ENCODE measurements around the gene RNF39. TPM values are rescaled to one million over a fixed set of nuclear protein-coding genes. Genes with fewer than 3 reads are reported as not detected.

Gene RNF39
- total and polyA plus RNA-seq, 2 of the 13 experiments (the other 11 are each of a cell fraction or from before 2014, with no cell fraction given): 0.13 to 1.8 TPM

- TF ChIP-seq ZNF646 (CRISPR knock-in tag; IDR thresholded peaks at IDR 0.05): 0 out of 2 replicates have a peak, but pooled peaks have one; percentile 19
- TF ChIP-seq SRY (CRISPR knock-in tag; IDR thresholded peaks at IDR 0.05): peak; percentile 85
- no peak for TF ChIP-seq KLF6 (CRISPR knock-in tag; IDR thresholded peaks at IDR 0.05)
- TF ChIP-seq SOX6 (IDR thresholded peaks at IDR 0.05): no peak
- TF ChIP-seq SOX6 (CRISPR knock-in tag; IDR thresholded peaks at IDR 0.05): peak; percentile 52; the same call in 1 of the 2 replicates
- peak; percentile 71 for TF ChIP-seq MAX (IDR thresholded peaks at IDR 0.05)
- TF ChIP-seq TP53 (CRISPR knock-in tag; conservative IDR thresholded peaks at IDR 0.05): 0 out of 2 replicates have a peak, but pooled peaks have one; percentile 52
- no peak; the same call in 1 of the 2 replicates for TF ChIP-seq ZNF317 (CRISPR knock-in tag; IDR thresholded peaks at IDR 0.05)
- no peak for TF ChIP-seq CEBPB (IDR thresholded peaks at IDR 0.05; ENCODE audit: borderline replicate concordance, low read depth, low read length)
- TF ChIP-seq ZNF615 (CRISPR knock-in tag; IDR thresholded peaks at IDR 0.05; ENCODE audit: borderline replicate concordance): no peak
- TF ChIP-seq HDAC6 (IDR thresholded peaks at IDR 0.05; ENCODE audit: low read depth, low read length): no peak
- TF ChIP-seq SALL1 (CRISPR knock-in tag; IDR thresholded peaks at IDR 0.05): 0 out of 2 replicates have a peak, but pooled peaks have one; percentile 19
- peak; percentile 28; the same call in 1 of the 2 replicates for TF ChIP-seq ZIK1 (CRISPR knock-in tag; IDR thresholded peaks at IDR 0.05; ENCODE audit: borderline replicate concordance, low read depth)
- TF ChIP-seq HNF1B (CRISPR knock-in tag; IDR thresholded peaks at IDR 0.05): peak; percentile 22; the same call in 1 of the 2 replicates
- peak; percentile 52 for TF ChIP-seq CSRNP1 (CRISPR knock-in tag; IDR thresholded peaks at IDR 0.05)
- peak; percentile 86; the same call in 1 of the 2 replicates for TF ChIP-seq DZIP1 (CRISPR knock-in tag; IDR thresholded peaks at IDR 0.05)
These were observed at the start of gene RNF39 (continued) for GRCh38 chr6:30075094-30075789.

All from HepG2 (cell line).